ENCODE data around the gene LYST. TPM values are rescaled to one million over a fixed set of nuclear protein-coding genes. Genes with fewer than 3 reads are reported as not detected.

LYST gene
- total and polyA plus RNA-seq, 5 donors, result 3.8 to 15.3 (median 12.0) TPM

DNA sequence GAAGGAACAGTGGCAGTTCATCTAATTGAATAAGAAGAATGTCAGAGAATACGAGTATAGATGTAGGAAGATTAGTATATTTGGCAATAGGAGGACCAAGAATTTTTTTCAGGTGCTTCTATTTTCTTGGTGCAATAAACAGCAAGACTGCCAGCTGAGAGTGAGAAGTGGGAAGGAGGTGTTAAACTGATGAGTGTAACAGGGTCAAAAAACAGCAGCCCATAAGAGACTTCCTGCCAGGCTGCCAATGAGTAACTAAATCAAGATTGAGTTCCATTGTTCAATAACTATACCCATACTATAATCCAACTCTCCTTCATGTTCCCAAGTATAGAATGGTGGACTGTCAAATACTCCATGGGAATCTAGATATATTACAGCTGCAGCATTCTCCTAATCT lies 28.7 kb downstream of the LYST start:
- ATAC-seq, result no peak
- 47% methylated on average over 1 of the region's 1 CpG for WGBS
- intact Hi-C loops (cut with DNase I), result no loop called here

DNA sequence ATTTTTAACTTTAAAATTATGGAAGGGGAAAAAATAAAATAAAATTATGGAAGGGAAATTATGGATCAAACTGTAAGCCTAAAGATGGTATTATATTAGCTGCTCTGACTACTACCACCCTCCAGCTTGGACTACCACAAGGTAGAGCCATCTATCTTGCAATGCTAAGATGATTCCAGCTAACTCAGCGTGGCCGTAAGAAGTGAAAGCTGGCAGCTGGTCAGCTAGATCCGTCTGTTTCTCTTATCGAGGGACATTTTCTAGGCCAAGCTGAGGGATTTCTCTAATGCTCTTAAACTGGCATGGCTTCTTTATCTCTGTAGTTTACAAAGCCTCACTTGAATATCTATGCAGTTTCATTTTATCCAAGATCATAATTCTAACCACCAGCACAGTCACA lies 31.5 kb downstream of the LYST start:
- no peaks in the 10 kb centered on the region for H3K4me1 ChIP-seq (ENCODE audit: control insufficient read depth, insufficient read depth, low read length)
- no peaks in the 10 kb centered on the region for H3K27me3 ChIP-seq (ENCODE audit: control insufficient read depth, insufficient read depth)
- 8% methylated on average over 4 of the region's 4 CpGs for WGBS
- ATAC-seq (peak; percentile 81 to 82), DNase-seq (peak; percentile 45 to 80 (median 63))
- H3K27ac ChIP-seq (ENCODE audit: low read length), result no peak overlapping the region
- intact Hi-C loops (cut with DNase I), result no loop called here
- no peaks in the 10 kb centered on the region for H3K9me3 ChIP-seq (ENCODE audit: control insufficient read depth, low read length)
- no peak overlapping the region for H3K4me3 ChIP-seq (ENCODE audit: low read length)

More for the DNA sequence above, 28.7 kb downstream of the LYST start:
- no peak for DNase-seq
- peaks cover 3% of the 10 kb centered on the region for H3K4me1 ChIP-seq (ENCODE audit: control insufficient read depth, insufficient read depth, low read length)
- no peak overlapping the region for H3K4me3 ChIP-seq (ENCODE audit: low read length)
- H3K9me3 ChIP-seq (ENCODE audit: control insufficient read depth, low read length), result no peaks in the 10 kb centered on the region
- no peaks in the 10 kb centered on the region for H3K27me3 ChIP-seq (ENCODE audit: control insufficient read depth, insufficient read depth)
- no peak overlapping the region for H3K27ac ChIP-seq (ENCODE audit: low read length)

GRCh38 chr1:235834620-235835019 lies 32.1 kb downstream of the LYST start:
- Histone ChIP-seq H3K27ac (ENCODE audit: low read length) (no peak overlapping the region), H3K4me3 (ENCODE audit: low read length) (no peak overlapping the region), H3K9me3 (ENCODE audit: control insufficient read depth, low read length) (no peaks in the 10 kb centered on the region), H3K27me3 (ENCODE audit: control insufficient read depth, insufficient read depth) (no peaks in the 10 kb centered on the region), H3K4me1 (ENCODE audit: control insufficient read depth, insufficient read depth, low read length) (no peaks in the 10 kb centered on the region)
- WGBS, result 90% methylated on average over 6 of the region's 6 CpGs
- ATAC-seq, result peak in 1 of 2 donors; percentile 37
- DNase-seq, result no peak
- intact Hi-C loops (cut with DNase I), result no loop called here

DNA sequence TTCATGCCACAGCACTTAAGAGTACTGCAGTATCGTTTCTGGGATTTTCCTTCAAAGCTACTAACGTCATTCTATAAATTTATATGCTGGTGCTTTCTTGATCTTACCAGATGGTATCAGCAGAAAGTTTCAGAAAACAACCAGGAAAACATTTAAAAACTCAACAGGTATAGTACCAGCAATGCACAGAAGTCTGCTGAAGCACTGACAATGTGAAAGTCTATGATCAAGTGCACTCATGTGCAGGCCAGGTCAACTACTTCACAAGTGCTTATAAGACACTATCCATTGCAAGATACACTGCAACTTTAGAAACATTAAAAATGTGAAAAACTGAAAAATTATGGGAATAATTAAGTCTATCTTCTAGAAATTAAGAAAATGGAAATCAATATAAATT lies 34.7 kb downstream of the LYST start:
- Histone ChIP-seq H3K27me3 (ENCODE audit: control insufficient read depth, insufficient read depth) (no peaks in the 10 kb centered on the region), H3K9me3 (ENCODE audit: control insufficient read depth, low read length) (no peaks in the 10 kb centered on the region), H3K27ac (ENCODE audit: low read length) (no peak overlapping the region), H3K4me1 (ENCODE audit: control insufficient read depth, insufficient read depth, low read length) (no peaks in the 10 kb centered on the region), H3K4me3 (ENCODE audit: low read length) (no peak overlapping the region)
- ATAC-seq (no peak), DNase-seq (no peak)
- 91% methylated on average over 2 of the region's 2 CpGs for WGBS
- intact Hi-C loops (cut with DNase I), result no loop called here

GRCh38 chr1:235831148-235831547 lies 35.6 kb downstream of the LYST start:
- intact Hi-C loops (cut with DNase I), result no loop called here
- H3K27ac ChIP-seq (ENCODE audit: low read length), result no peak overlapping the region
- no peaks in the 10 kb centered on the region for H3K4me1 ChIP-seq (ENCODE audit: control insufficient read depth, insufficient read depth, low read length)
- no peaks in the 10 kb centered on the region for H3K27me3 ChIP-seq (ENCODE audit: control insufficient read depth, insufficient read depth)
- 66% methylated on average over 5 of the region's 5 CpGs for WGBS
- ATAC-seq (peak; percentile 55 to 70), DNase-seq (no peak)
- no peaks in the 10 kb centered on the region for H3K9me3 ChIP-seq (ENCODE audit: control insufficient read depth, low read length)
- H3K4me3 ChIP-seq (ENCODE audit: low read length), result no peak overlapping the region

GRCh38 chr1:235826102-235826854 lies 40.4 kb downstream of the LYST start:
- ATAC-seq (no peak), DNase-seq (no peak)
- no peaks in the 10 kb centered on the region for H3K4me1 ChIP-seq (ENCODE audit: control insufficient read depth, insufficient read depth, low read length)
- H3K4me3 ChIP-seq (ENCODE audit: low read length), result no peak overlapping the region
- WGBS, result 96% methylated on average over 2 of the region's 2 CpGs
- H3K27me3 ChIP-seq (ENCODE audit: control insufficient read depth, insufficient read depth), result no peaks in the 10 kb centered on the region
- intact Hi-C loops (cut with DNase I), result no loop called here
- H3K9me3 ChIP-seq (ENCODE audit: control insufficient read depth, low read length), result no peaks in the 10 kb centered on the region
- H3K27ac ChIP-seq (ENCODE audit: low read length), result no peak overlapping the region

GRCh38 chr1:235825229-235825628 lies 41.5 kb downstream of the LYST start:
- H3K9me3 ChIP-seq (ENCODE audit: control insufficient read depth, low read length), result no peaks in the 10 kb centered on the region
- WGBS, result 97% methylated on average over 1 of the region's 1 CpG
- intact Hi-C loops (cut with DNase I), result no loop called here
- no peaks in the 10 kb centered on the region for H3K4me1 ChIP-seq (ENCODE audit: control insufficient read depth, insufficient read depth, low read length)
- H3K27me3 ChIP-seq (ENCODE audit: control insufficient read depth, insufficient read depth), result no peaks in the 10 kb centered on the region
- DNase-seq (no peak), ATAC-seq (no peak)
- H3K4me3 ChIP-seq (ENCODE audit: low read length), result no peak overlapping the region
- no peak overlapping the region for H3K27ac ChIP-seq (ENCODE audit: low read length)

- 90% methylated on average over 5 of the region's 5 CpGs for WGBS
- no peak for DNase-seq
- intact Hi-C loops (cut with DNase I), result no loop called here
- Histone ChIP-seq H3K27ac (ENCODE audit: low read length) (no peak overlapping the region), H3K4me3 (ENCODE audit: low read length) (no peak overlapping the region), H3K4me1 (ENCODE audit: control insufficient read depth, insufficient read depth, low read length) (peaks cover 1% of the 10 kb centered on the region), H3K27me3 (ENCODE audit: control insufficient read depth, insufficient read depth) (no peaks in the 10 kb centered on the region), H3K9me3 (ENCODE audit: control insufficient read depth, low read length) (no peaks in the 10 kb centered on the region)
- no peak for ATAC-seq
These were observed 43.0 kb downstream of the LYST start for GRCh38 chr1:235823684-235824083.

GRCh38 chr1:235822685-235823084 lies 44.0 kb downstream of the LYST start:
- no peak overlapping the region for H3K27ac ChIP-seq (ENCODE audit: low read length)
- peaks cover 2% of the 10 kb centered on the region for H3K4me1 ChIP-seq (ENCODE audit: control insufficient read depth, insufficient read depth, low read length)
- intact Hi-C loops (cut with DNase I), result no loop called here
- H3K9me3 ChIP-seq (ENCODE audit: control insufficient read depth, low read length), result no peaks in the 10 kb centered on the region
- H3K27me3 ChIP-seq (ENCODE audit: control insufficient read depth, insufficient read depth), result no peaks in the 10 kb centered on the region
- no peak overlapping the region for H3K4me3 ChIP-seq (ENCODE audit: low read length)
- DNase-seq (no peak), ATAC-seq (no peak)

DNA sequence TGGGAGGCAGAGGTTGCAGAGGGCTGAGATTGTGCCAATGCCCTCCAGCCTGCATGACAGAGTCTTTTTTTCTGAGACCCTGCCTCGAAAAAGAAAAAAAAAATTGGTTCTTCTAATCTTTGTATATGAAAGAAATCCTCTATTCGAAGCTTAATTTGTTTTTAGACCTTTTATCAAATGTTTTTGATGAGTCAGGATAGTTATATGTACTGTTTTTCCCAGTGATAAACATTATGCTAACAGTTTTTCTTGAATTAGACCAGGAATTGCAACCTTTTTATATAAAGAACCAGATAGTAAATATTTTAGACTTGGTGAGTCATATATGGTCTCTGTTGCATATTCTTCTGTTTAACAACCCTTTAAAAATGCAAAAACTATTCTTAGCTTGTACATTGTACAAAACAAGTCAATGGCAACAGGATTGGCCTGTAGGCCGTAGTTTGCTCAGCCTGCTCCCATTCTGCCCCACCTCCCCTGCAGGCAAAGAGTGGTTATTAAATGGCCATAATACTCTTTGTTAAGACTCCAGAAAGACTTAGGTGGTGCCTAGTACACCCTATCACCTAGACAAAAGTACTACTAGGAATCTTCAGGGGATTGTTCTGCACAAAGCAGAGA lies 45.2 kb downstream of the LYST start:
- peaks cover 2% of the 10 kb centered on the region for H3K4me1 ChIP-seq (ENCODE audit: control insufficient read depth, insufficient read depth, low read length)
- no peaks in the 10 kb centered on the region for H3K27me3 ChIP-seq (ENCODE audit: control insufficient read depth, insufficient read depth)
- intact Hi-C loops (cut with DNase I), result no loop called here
- H3K4me3 ChIP-seq (ENCODE audit: low read length), result no peak overlapping the region
- ATAC-seq (no peak), DNase-seq (no peak)
- H3K9me3 ChIP-seq (ENCODE audit: control insufficient read depth, low read length), result no peaks in the 10 kb centered on the region
- no peak overlapping the region for H3K27ac ChIP-seq (ENCODE audit: low read length)
- 87% methylated on average over 3 of the region's 3 CpGs for WGBS

DNA sequence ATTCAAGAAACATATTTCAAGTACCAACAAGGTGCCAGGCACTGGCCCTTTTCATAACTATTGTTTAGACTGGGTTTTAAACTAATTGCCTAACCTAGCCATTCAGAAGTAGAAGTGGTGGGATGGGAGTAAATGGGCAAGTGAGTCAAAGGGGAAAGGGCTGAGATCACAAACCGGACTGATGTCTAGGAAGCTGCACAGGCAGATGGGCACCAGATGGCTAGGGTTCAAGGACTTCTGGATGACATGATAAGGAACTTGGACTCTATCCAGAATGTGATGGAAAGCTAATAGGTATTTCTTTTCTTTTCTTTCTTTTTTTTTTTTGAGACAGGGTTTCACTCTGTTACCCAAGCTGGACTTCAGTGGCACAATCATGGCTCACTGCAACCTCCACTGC lies 46.6 kb downstream of the LYST start:
- no peak overlapping the region for H3K27ac ChIP-seq (ENCODE audit: low read length)
- H3K27me3 ChIP-seq (ENCODE audit: control insufficient read depth, insufficient read depth), result no peaks in the 10 kb centered on the region
- DNase-seq, result no peak
- intact Hi-C loops (cut with DNase I), result no loop called here
- H3K4me1 ChIP-seq (ENCODE audit: control insufficient read depth, insufficient read depth, low read length), result peaks cover 2% of the 10 kb centered on the region
- no peak overlapping the region for H3K4me3 ChIP-seq (ENCODE audit: low read length)
- 93% methylated on average over 1 of the region's 1 CpG for WGBS
- no peaks in the 10 kb centered on the region for H3K9me3 ChIP-seq (ENCODE audit: control insufficient read depth, low read length)
- no peak for ATAC-seq

Measured in right cardiac atrium (tissue), 5 donors.